HCT116 (cell line): ENCODE data around the gene C1orf50. TPM values are rescaled to one million over a fixed set of nuclear protein-coding genes. Genes with fewer than 3 reads are reported as not detected.

ENCODE experiments used
- ATAC-seq: fragments of 200-7000 bp; cut with Tn5 transposase; 2 replicates; pipeline ENCODE4 v1.9.1; 2020; ENCODE audit warnings: mild to moderate bottlenecking, moderate library complexity
- BruUV-seq: library from RNA; stranded (reverse); fragments of 400-500 nt; replicated peaks from 2 replicates; lab custom pipeline; 2021; lab: Mats Ljungman, UMichigan
- CTCF ChIA-PET: fragments of 300-600 bp; sonication (Branson Sonifier 250); formaldehyde crosslinking; loops from one replicate; lab custom pipeline; 2021; ENCODE audit warnings: antibody characterized with exemption; lab: Charles Lee
- POLR2A ChIA-PET: fragments of 300-600, 350-600 bp; sonication (Branson Sonifier 250); formaldehyde crosslinking; loops from one replicate; lab custom pipeline; 2021; ENCODE audit warnings: antibody characterized with exemption; lab: Charles Lee
- RAD21 ChIA-PET, 2 experiments: fragments of 300-600 bp; sonication (Branson Sonifier 250); formaldehyde crosslinking; loops; one replicate each; lab custom pipeline; 2023; ENCODE audit warnings: low total read pairs in 2 of 2; ENCODE audit not compliant: uncharacterized antibody in 2 of 2, unreplicated experiment in 2 of 2, low non-redundant PET in 1 of 2; lab: Charles Lee
- DNase-seq: peaks from one replicate; pipeline ENCODE4 v3.0.0-alpha.2; 2010; ENCODE audit warnings: low read depth, low spot score
- H2AFZ ChIP-seq: fragments of 200-600 bp; shearing (Covaris generic), sonication (generic); 2 replicates; pipeline ENCODE4 v1.6.1; 2017; ENCODE audit warnings: low read depth, mixed run types, mixed read lengths, antibody characterized with exemption, low read length; ENCODE audit not compliant: poor library complexity, severe bottlenecking
- H3K27ac ChIP-seq: 2 replicates; pipeline ENCODE4 v1.5.1; 2012; ENCODE audit warnings: low read depth, low read length
- H3K27me3 ChIP-seq: fragments of 200-600 bp; sonication (generic); 2 replicates; pipeline ENCODE4 v1.6.1; 2016; ENCODE audit warnings: mixed run types, low read length, mixed read lengths; ENCODE audit not compliant: insufficient read depth
- H3K36me3 ChIP-seq, 2 experiments: fragments of 200-500 bp in 1 of 2; fragments of 200-600 bp in 1 of 2; sonication (Bioruptor generic) in 1 of 2; sonication (generic) in 1 of 2; 2 replicates each; pipeline versions ENCODE4 v1.5.1 to v1.6.1; 2014 to 2016; ENCODE audit warnings: low read length in 2 of 2, inconsistent platforms in 1 of 2, mixed read lengths in 1 of 2, mixed run types in 1 of 2; ENCODE audit not compliant: insufficient read depth in 2 of 2, control insufficient read depth in 1 of 2
- H3K4me1 ChIP-seq, 2 experiments: fragments of 200-600 bp in 1 of 2; sonication (generic) in 1 of 2; 2 replicates each; pipeline versions ENCODE4 v1.5.1 to v1.6.1; 2012 to 2017; ENCODE audit warnings: low read length in 2 of 2, inconsistent platforms in 1 of 2, mild to moderate bottlenecking in 1 of 2, mixed read lengths in 1 of 2, mixed run types in 1 of 2, moderate library complexity in 1 of 2; ENCODE audit not compliant: insufficient read depth in 2 of 2, control insufficient read depth in 1 of 2
- H3K4me2 ChIP-seq: fragments of 200-600 bp; sonication (generic); 2 replicates; pipeline ENCODE4 v1.6.1; 2017; ENCODE audit warnings: mixed run types, low read length, mixed read lengths
- H3K4me3 ChIP-seq, 2 experiments: fragments of 200-600 bp in 1 of 2; sonication (generic) in 1 of 2; replicated peaks in 1 of 2; 2 replicates each; pipeline ENCODE4 v1.5.1; 2011 to 2016; ENCODE audit warnings: low read length in 2 of 2, control low read depth in 1 of 2, low read depth in 1 of 2, mild to moderate bottlenecking in 1 of 2, mixed read lengths in 1 of 2, mixed run types in 1 of 2
- H3K79me2 ChIP-seq: fragments of 200-600 bp; sonication (generic); 2 replicates; pipeline ENCODE4 v1.6.1; 2017; ENCODE audit warnings: mild to moderate bottlenecking, mixed run types, low read length, moderate library complexity, mixed read lengths; ENCODE audit not compliant: insufficient read depth
- H3K9ac ChIP-seq: fragments of 200-600 bp; sonication (generic); 2 replicates; pipeline ENCODE4 v1.6.1; 2016; ENCODE audit warnings: low read length, mixed read lengths
- H3K9me2 ChIP-seq: fragments of 200-600 bp; sonication (generic), shearing (Covaris generic); 2 replicates; pipeline ENCODE4 v1.6.1; 2017; ENCODE audit warnings: mixed run types, mild to moderate bottlenecking, moderate library complexity; ENCODE audit not compliant: insufficient read depth
- H3K9me3 ChIP-seq, 2 experiments: fragments of 200-500 bp in 1 of 2; fragments of 200-600 bp in 1 of 2; sonication (Bioruptor generic) in 1 of 2; sonication (generic) in 1 of 2; 2 replicates each; pipeline ENCODE4 v1.6.1; 2014 to 2017; ENCODE audit warnings: low read length in 2 of 2, mixed read lengths in 2 of 2, inconsistent platforms in 1 of 2, low read depth in 1 of 2, mild to moderate bottlenecking in 1 of 2, mixed run types in 1 of 2, moderate library complexity in 1 of 2; ENCODE audit not compliant: control insufficient read depth in 1 of 2, insufficient read depth in 1 of 2
- H4K20me1 ChIP-seq: fragments of 200-600 bp; sonication (generic), shearing (Covaris generic); 2 replicates; pipeline ENCODE4 v1.6.1; 2017; ENCODE audit warnings: mixed run types, mild to moderate bottlenecking, moderate library complexity; ENCODE audit not compliant: insufficient read depth
- CBX3 ChIP-seq: IDR thresholded peaks from 2 replicates; pipeline ENCODE4 v1.6.1; 2012; ENCODE audit warnings: low read depth
- CTCF ChIP-seq, 3 experiments: fragments of 200-600 bp in 1 of 3; sonication (generic) in 1 of 3; IDR thresholded peaks in 2 of 3; conservative IDR thresholded peaks in 1 of 3; 2 replicates each; pipeline ENCODE4 v1.5.1; 2012 to 2017; ENCODE audit warnings: low read depth in 2 of 3, low read length in 2 of 3, antibody characterized with exemption in 1 of 3, borderline replicate concordance in 1 of 3, control low read depth in 1 of 3, mild to moderate bottlenecking in 1 of 3, mixed read lengths in 1 of 3, mixed run types in 1 of 3, moderate library complexity in 1 of 3; ENCODE audit not compliant: insufficient read depth in 1 of 3
- FOSL1 ChIP-seq: IDR thresholded peaks from 2 replicates; pipeline ENCODE4 v1.6.1; 2012; ENCODE audit warnings: low read depth
- RAD21 ChIP-seq: IDR thresholded peaks from 2 replicates; pipeline ENCODE4 v1.6.1; 2012; ENCODE audit warnings: low read depth, mild to moderate bottlenecking
- REST ChIP-seq: IDR thresholded peaks from 2 replicates; pipeline ENCODE4 v1.6.1; 2012; ENCODE audit warnings: low read depth
- intact Hi-C: fragments of 100-400 bp; cut with micrococcal nuclease; formaldehyde crosslinking; loops from 2 replicates; pipeline ENCODE4 v1.10.0; 2022
- total RNA-seq: library from RNA; stranded (reverse); gene quantifications from one replicate; pipeline ENCODE4 v1.2.1, GENCODE V29; 2021; ENCODE audit not compliant: unreplicated experiment

The C1orf50 gene
- total RNA-seq, 1 experiment from 2014 or later, result 5.8 TPM

GRCh38 chr1:42730988-42731387 lies 36.1 kb upstream of the C1orf50 start:
- Histone ChIP-seq H3K79me2 (no peaks in the 10 kb centered on the region), H3K9ac (no peak overlapping the region), H3K4me3 (no peak overlapping the region), H4K20me1 (no peaks in the 10 kb centered on the region), H3K4me1 (peaks cover 4 to 6% of the 10 kb centered on the region in 2 experiments), H3K4me2 (peak overlapping the region; percentile 36; the same call in 1 of the 2 replicates), H3K9me3 (no peaks in the 10 kb centered on the region), H3K27ac (no peak overlapping the region), H3K9me2 (no peaks in the 10 kb centered on the region), H2AFZ (no peak overlapping the region), H3K27me3 (no peaks in the 10 kb centered on the region), H3K36me3 (no peaks in the 10 kb centered on the region)
- BruUV-seq, result no TSS peak
- POLR2A ChIA-PET, result no interaction called here
- intact Hi-C loops, result loop anchor here (2.0 to 10.0 kb wide), 4 partner anchors 152 to 584 kb away; no protein-coding TSS in a partner anchor
- CTCF ChIA-PET, result interaction anchor here (0.6 to 2.4 kb wide), 4 partner anchors 35 to 557 kb away, joined by 3 to 15 read pairs (median 6); partner anchors contain the start of gene P3H1
- peak; percentile 84 for ATAC-seq
- RAD21 ChIA-PET, result no interaction called here
- peak; percentile 64 for DNase-seq
- no peak for TF ChIP-seq REST
- peak; percentile 53 to 85 (median 58) for TF ChIP-seq CTCF (IDR thresholded peaks at IDR 0.05 in 2 of 3, conservative IDR thresholded peaks at IDR 0.05 in 1 of 3; ENCODE audit: borderline replicate concordance in 1 of 3, insufficient read depth in 1 of 3, low read depth in 2 of 3, low read length in 2 of 3)
- peak; percentile 54; the same call in 1 of the 2 replicates for TF ChIP-seq CBX3
- peak; percentile 69 for TF ChIP-seq FOSL1
- TF ChIP-seq RAD21, result peak; percentile 94
